ENCODE results near the gene DSN1. TPM values are rescaled to one million over a fixed set of nuclear protein-coding genes. Genes with fewer than 3 reads are reported as not detected.

The DSN1 gene
- total RNA-seq, 1 experiment from 2014 or later: 36.0 TPM

DNA sequence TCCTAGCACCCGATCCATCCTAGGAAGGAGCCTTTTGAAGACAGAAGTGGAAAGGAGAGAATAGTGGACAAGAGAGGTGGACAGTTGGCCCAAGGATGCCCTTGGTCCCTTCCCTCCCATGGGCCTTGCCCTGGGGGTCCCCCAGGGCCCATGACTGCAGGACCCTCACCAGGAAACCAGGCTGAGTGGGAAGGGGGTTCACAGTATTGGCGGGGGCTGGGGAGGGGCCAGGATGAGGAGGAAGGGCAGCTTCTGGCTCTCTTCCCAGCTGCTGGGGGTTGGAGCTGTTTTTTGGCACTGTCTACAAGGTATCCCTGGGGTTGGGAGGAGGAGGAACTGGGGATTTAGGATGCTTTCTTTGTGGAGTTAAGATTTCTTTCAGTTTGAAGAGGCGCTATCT is 4.0 kb upstream of the DSN1 start:
- peaks cover 30% of the 10 kb centered on the region for H3K36me3 ChIP-seq
- no peaks in the 10 kb centered on the region for H3K27me3 ChIP-seq
- DNase-seq: no peak
- no peaks in the 10 kb centered on the region for H3K9me3 ChIP-seq
- no peak overlapping the region for H3K4me3 ChIP-seq

DNA sequence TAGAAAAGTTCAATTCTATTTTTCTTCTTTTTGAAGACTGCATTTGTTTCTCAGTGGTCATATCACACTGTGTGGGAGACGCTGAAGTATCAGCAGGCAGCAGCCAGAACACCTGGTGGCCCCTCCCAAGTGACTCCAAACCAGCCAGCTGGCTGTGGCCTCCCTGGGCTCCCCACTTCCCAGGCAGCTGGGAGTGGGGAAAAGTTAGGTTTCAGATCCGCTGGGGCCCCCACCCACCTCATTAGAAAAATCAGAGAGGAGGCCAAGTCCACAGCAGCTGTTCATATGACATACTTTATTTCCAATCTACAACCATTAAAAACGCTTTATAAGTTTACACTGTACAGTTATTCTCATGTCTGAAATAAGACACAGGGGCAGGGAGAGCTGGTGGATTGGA is 3.6 kb upstream of the DSN1 start:
- H3K4me3 ChIP-seq: no peak overlapping the region
- DNase-seq: no peak
- H3K9me3 ChIP-seq: no peaks in the 10 kb centered on the region
- H3K27me3 ChIP-seq: no peaks in the 10 kb centered on the region
- peaks cover 26% of the 10 kb centered on the region for H3K36me3 ChIP-seq

DNA sequence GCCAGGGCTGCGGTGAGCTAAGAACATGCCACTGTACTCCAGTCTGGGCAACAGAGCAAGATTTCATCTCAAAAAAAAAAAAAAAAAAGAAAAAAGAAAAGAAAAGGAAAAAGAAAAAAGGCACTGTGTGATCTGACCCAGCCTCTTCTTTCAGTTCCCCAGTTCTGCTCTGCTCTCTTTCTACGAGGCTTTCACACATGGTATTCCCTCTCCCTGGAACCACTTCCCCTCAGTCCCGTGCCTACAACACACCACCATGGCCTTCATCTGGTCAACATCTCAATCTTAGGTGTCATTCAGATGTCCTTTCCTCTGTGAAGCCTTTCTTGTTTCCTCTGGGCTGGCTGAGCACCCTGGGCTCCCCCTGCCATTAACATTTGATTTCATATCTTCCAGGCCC is 2.3 kb upstream of the DSN1 start:
- H3K27me3 ChIP-seq: no peaks in the 10 kb centered on the region
- DNase-seq: no peak
- H3K36me3 ChIP-seq: peaks cover 27% of the 10 kb centered on the region
- H3K4me3 ChIP-seq: no peak overlapping the region
- H3K9me3 ChIP-seq: no peaks in the 10 kb centered on the region

DNA sequence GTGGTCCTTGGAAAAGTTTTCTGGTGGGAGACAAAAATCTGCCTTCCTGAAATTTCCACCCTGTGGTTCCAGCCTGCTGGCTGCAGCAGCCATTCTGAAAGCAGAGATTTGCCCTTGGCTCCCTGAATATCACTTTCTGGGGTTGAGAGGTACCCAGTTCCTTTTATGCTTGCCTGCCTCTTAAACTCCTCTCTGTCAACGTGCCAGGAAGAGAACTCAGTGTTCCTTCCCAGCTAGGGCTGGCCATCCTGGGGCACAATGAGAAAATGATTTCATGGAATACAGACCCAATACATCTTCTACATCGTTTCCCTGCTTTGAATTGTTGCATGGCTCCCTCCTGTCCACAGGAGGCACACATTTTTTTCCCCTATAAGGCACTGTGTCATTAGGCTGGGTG is 1.6 kb upstream of the DSN1 start:
- H3K9me3 ChIP-seq: no peaks in the 10 kb centered on the region
- no peak for DNase-seq
- no peaks in the 10 kb centered on the region for H3K27me3 ChIP-seq
- peaks cover 25% of the 10 kb centered on the region for H3K36me3 ChIP-seq
- H3K4me3 ChIP-seq: no peak overlapping the region

DNA sequence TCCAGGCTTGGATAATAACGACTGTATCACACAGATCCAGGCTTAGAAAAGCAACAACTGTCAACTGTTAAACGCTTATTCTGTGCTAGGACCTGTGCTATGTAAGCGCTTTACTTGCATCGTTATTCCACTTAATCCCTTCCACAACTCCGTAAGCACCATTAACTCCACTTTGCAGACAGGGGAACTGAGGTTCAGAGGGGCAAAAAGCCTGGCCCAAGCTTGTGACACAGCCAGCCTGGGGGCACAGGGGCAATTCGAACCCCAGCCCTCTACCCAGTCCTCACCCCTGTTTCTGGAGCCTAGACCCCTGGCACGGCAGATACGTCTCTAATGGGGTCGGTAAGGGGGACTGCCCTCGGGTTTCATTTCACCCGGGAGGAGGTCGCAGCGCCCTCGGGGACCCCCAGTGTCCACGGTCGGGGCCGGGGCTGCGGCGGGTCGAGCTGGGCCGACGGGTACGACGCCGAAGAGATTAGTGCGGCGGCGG is 411 bp downstream of the DSN1 start:
- no peak for DNase-seq

DNA sequence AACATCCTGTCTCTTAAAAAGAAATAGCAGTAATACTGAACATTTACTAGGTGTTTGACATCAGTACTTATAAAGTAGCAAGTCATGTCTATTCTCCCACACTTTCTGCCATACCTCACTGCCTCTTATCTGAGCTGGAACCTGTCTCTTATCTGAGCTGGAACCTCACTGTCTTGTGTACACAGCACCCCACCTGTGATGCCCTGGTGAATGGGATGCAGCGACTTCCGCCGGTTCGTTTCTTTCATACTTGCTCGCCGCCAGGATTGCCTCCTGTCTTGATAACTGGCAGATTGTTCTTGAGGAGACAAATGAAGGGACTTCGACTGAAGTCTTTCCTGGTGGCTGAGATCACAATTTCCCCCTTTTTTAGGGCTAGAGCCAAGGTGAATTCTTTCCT is 2.9 kb downstream of the DSN1 start:
- Histone ChIP-seq H3K27me3 (no peaks in the 10 kb centered on the region), H3K9me3 (no peaks in the 10 kb centered on the region), H3K4me3 (no peak overlapping the region), H3K36me3 (peaks cover 30% of the 10 kb centered on the region)
- DNase-seq: no peak

More for the DNA sequence above, 411 bp downstream of the DSN1 start:
- Histone ChIP-seq H3K27me3 (no peaks in the 10 kb centered on the region), H3K36me3 (peaks cover 22% of the 10 kb centered on the region), H3K9me3 (no peaks in the 10 kb centered on the region), H3K4me3 (peak overlapping the region; percentile 84)

DNA sequence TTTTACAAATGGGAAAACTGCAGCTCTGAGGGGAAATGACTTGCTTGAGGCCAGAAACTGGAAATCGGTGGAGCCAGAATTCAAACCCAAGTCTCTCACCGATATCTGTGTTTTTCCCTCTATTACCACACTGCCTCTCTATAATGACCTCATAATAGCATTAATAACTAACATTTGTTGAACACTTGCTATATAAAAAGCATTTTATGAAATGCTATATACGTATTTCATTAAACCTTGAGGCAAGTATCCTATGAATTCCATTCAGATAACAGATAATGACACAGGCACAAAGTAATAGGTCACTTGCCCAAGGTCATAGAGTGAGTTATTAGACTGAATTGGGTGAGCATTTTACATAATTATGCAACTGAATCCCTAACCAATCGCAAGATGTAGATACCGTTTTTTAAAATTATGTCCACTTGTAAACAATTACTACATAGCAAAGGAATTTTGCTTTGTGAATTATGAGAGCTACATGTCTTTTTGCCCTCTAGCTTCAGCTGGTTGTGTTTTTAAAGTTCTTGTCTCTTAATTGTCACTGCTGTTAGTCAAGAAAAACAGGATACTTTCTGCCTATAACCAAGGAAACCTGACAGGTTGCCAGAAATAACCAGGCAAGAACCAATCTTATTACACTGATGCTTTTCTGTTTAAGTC is 4.7 kb downstream of the DSN1 start:
- DNase-seq: no peak
- H3K27me3 ChIP-seq: no peaks in the 10 kb centered on the region
- no peaks in the 10 kb centered on the region for H3K9me3 ChIP-seq
- H3K4me3 ChIP-seq: no peak overlapping the region
- peaks cover 37% of the 10 kb centered on the region for H3K36me3 ChIP-seq

DNA sequence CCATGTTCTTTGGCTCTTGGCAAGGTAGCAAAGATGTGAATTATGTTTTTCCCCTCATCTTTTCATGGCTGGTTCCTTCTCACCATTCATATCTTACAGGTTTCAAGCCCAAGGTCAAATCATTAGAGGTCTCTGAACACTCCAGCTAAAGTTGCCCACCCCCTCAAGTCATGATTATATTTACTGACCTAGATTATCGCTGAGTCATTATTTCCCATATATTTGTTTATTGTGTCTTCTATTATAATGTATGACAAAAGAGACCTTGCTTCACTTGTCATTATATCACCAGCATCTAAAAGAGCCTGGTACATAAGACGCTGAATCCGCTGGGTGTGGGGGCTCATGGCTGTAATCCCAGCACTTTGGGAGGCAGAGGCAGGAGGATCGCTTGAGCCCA is 12.4 kb downstream of the DSN1 start:
- H3K36me3 ChIP-seq: peaks cover 65% of the 10 kb centered on the region
- DNase-seq: no peak
- H3K9me3 ChIP-seq: no peaks in the 10 kb centered on the region

DNA sequence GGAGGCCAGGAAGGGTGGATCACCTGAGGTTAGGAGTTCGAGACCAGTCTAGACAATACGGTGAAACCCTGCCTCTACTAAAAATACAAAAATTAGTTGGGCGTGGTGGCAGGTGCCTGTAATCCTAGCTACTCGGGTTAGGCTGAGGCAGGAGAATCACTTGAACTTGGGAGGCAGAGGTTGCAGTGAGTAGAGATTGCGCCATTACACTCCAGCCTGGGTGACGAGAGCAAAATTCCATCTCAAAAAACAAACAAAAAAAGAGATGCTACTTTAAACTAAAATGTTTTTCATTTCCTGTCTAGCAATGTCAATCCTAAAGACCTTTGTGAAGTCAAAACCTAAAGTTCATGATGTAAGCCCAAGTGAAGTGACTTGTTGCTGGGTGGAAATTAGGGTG is 12.9 kb downstream of the DSN1 start:
- Histone ChIP-seq H3K9me3 (no peaks in the 10 kb centered on the region), H3K36me3 (peaks cover 67% of the 10 kb centered on the region), H3K4me3 (no peak overlapping the region), H3K27me3 (no peaks in the 10 kb centered on the region)
- no peak for DNase-seq

More for the DNA sequence above, 12.4 kb downstream of the DSN1 start:
- Histone ChIP-seq H3K4me3 (no peak overlapping the region), H3K27me3 (no peaks in the 10 kb centered on the region)

DNA sequence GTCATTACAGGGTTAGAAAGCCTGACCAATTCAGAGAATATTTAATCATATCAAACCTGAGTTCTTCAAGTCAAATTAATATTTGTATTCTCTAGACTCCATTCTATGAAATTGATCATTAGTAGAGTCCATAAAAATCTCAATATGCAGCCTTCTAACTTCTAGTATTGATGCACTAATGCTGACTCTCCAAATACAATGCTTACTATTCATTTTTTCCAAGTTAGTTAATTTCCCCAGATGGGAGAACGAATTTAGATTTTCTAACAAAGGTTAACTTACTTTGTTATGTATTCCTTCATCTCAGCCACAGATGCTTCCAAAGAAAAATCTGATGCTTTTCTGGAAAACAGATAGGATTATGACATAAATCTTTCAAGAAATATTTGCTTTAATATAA is 15.3 kb downstream of the DSN1 start:
- H3K36me3 ChIP-seq: peaks cover 83% of the 10 kb centered on the region
- H3K4me3 ChIP-seq: no peak overlapping the region
- H3K9me3 ChIP-seq: no peaks in the 10 kb centered on the region
- DNase-seq: no peak
- no peaks in the 10 kb centered on the region for H3K27me3 ChIP-seq

DNA sequence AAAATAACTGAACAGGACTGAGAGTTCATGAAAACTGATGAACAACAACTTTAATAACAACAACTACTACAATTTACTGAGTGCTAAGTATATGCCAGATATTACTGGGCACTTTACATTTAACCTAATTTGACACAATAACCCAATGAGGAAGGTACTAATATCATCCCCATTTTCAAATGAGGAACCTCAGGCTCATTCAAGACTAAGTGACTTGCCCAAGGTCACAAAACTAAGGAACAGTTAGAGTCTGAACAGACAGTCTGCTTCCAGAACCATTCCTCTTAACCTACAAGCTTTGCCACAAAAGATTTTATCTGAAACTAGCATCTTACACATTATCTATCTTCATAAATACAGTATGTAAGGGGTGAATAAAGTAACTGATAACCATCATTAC is 17.1 kb downstream of the DSN1 start:
- peaks cover 89% of the 10 kb centered on the region for H3K36me3 ChIP-seq
- no peak for DNase-seq
- no peaks in the 10 kb centered on the region for H3K27me3 ChIP-seq
- no peaks in the 10 kb centered on the region for H3K9me3 ChIP-seq
- no peak overlapping the region for H3K4me3 ChIP-seq

DNA sequence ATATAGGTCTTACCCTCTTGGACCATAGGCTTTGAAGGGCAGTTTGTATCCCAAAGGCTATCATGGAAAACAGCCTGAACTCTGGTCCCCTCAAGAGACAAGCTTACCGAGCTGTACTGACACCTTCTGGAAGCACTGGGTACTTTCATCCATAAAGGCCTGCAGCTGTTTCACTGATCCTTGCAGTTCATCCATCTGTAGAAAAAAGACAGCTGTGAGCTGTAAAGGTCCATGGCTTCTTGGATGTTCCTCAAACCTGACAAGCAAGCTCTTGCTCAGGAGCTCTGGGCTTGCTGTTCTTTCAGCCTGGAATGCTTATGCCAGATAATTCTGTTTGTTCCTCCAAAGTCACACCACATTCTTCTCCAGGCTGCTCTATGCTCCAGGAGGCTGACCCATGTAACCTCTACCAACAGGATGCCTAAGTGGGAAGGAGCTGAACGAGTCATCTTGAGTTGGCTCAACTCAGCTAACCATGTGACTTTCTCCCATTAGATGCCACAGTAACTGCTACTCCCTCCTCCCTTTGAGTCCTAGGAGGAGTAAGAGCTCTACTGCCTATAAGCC is 18.8 kb downstream of the DSN1 start:
- Histone ChIP-seq H3K27me3 (no peaks in the 10 kb centered on the region), H3K36me3 (peaks cover 89% of the 10 kb centered on the region), H3K9me3 (no peaks in the 10 kb centered on the region), H3K4me3 (no peak overlapping the region)
- peak; percentile 50 for DNase-seq

DNA sequence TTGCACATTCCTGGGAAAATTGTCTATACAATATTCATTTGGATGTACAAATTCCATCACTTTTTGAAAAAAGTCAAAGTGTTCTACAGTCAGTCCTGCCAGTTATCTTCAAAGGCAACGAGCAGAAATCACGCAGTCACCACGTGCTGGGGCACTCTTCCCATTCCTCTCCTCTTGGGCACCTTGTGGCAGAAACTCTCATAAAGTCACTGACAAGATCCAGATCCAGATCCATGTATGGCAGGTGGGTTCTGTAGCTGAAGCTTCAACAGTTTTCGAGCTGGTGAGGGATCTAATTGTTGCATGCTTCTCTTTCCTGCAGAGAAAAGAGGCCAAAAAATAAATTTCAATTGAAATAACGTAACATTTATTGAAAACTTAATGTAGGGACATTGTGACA is 21.0 kb downstream of the DSN1 start:
- DNase-seq: no peak
- Histone ChIP-seq H3K27me3 (no peaks in the 10 kb centered on the region), H3K36me3 (peaks cover 69% of the 10 kb centered on the region), H3K9me3 (no peaks in the 10 kb centered on the region), H3K4me3 (no peak overlapping the region)

DNA sequence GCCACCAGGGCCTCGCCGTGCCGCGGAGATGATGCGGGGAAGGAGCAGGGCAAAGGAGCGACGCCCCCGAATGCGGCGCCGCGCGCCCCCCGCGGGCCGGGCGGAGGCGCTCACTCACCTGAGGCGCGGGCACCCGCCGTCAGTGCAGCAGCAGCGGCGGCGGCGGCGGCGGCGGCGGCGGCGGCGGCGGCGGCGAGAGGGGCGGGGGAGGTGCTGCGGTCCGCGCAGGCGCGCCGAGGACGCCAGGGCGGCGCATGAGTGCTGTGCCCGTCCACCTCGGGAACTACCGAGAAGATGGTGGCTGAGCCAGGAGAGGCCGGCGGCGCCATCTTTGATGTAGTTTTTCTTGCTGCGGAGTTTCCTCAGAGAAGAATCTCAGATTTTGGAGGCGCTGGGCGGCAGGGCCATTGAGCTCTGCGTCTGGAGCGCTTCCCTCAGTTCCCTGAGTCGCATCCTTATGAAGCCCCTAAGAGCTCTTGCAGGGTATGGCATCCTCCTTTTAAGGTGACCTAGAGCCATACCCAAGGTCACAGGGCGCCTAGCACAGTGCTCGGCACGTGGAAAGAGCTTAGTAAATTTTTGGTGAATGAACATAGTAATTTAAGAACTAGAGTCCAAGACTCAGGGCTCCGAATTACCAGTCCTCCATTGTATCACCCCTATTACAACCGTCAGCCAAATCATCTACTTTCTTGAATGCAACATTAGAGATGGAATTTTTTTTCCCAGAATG is 27.5 kb downstream of the DSN1 start, which contains the start of gene NDRG3:
TSS of gene NDRG3 (minus strand) at position 164 of the 733 bp plus-strand sequence. CDS start 24,355 bp downstream, outside the sequence.
- Histone ChIP-seq H3K36me3 (peaks cover 11% of the 10 kb centered on the region), H3K27me3 (no peaks in the 10 kb centered on the region), H3K4me3 (peak within 1 kb of the TSS; percentile 73), H3K9me3 (no peaks in the 10 kb centered on the region)
- DNase-seq: peak; percentile 92

DNA sequence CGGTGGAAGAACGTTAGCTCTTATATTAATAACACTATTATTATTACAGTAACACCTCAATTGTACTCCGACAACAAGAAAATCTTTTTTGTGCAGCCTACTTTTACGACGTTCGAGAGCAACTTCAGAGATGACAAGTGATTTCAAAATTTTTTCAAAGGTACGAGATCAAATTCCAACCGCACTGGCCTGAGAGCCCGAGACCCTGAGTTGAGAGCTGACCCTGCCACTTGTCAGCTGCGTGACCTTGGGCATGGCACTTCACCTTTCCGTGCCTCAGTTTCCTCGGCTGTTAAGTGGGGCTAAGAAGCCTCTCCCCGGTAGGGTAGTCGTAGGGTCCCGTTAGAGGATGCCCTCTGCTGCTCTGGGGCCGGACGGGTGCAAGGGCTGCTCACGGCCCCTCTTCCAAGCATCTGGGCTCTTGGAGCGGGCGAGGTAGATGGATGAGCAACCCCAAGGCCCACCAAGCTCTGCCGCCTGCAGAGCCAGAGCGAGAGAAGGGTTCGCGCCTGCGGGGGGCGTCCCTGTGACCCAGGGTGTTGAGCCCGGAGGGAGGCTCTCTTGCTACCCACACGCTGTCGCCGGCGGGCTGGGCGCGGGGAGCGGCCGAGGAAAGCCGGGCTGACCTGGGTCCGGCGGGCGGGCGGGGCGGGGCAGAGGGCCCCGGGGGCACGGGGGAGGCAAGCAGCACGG is 28.2 kb downstream of the DSN1 start:
- no peaks in the 10 kb centered on the region for H3K9me3 ChIP-seq
- peaks cover 6% of the 10 kb centered on the region for H3K36me3 ChIP-seq
- peak overlapping the region; percentile 73 for H3K4me3 ChIP-seq
- no peaks in the 10 kb centered on the region for H3K27me3 ChIP-seq
- DNase-seq: peak; percentile 35

DNA sequence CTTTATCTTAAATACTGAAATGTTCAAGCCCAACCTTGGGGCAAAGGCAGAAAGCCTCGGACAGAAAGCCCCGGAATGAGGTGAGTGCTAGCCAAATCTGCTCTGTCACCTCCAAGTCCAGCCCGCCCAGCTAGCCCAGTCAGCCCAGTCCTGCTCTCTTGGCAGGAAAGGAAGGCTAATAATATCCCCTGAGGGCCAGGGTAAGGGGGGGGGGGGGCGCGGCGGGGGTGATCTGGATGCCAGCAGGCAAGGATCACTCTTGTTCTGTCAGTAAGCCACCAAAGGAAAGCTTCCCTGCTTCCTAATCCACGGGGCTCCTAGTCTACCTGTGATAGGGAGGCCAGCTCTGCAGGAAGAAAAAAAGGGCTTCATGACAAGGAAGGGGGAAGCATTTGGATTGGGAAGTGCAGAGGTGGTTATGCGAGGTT is 28.8 kb downstream of the DSN1 start:
- H3K36me3 ChIP-seq: 0 out of 2 replicates have a peak, but pooled peaks cover under 1% of the 10 kb centered on the region
- no peaks in the 10 kb centered on the region for H3K9me3 ChIP-seq
- H3K4me3 ChIP-seq: peak overlapping the region; percentile 73
- peak; percentile 76 for DNase-seq
- no peaks in the 10 kb centered on the region for H3K27me3 ChIP-seq

DNA sequence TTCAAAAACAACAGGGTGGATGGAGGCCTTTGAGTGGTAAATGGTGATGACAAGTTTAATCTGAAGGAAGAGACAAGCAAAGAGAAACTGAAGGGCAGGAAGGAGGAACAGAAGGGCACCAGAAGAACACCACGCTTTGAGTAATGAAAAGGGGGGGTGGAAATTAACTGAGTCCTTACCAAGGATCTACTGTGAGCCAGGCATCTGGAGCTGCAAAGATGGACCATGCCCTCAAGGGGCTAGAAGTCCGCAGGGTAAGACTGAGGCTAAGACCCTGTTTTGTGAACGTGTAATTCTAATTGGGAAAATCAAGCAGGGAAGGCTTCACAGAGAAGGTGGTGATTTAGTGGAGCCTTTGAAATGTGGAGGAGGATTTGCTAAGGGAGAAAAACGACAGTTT is 29.3 kb downstream of the DSN1 start:
- Histone ChIP-seq H3K36me3 (no peaks in the 10 kb centered on the region), H3K27me3 (no peaks in the 10 kb centered on the region), H3K9me3 (no peaks in the 10 kb centered on the region), H3K4me3 (no peak overlapping the region; the same call in 1 of the 2 replicates)
- DNase-seq: no peak

Measured in MG63 (cell line).